NCI-H1417 (cell line): ENCODE measurements around the gene ASPSCR1.
A peak's percentile ranks its signal among the peaks of the same experiment; 100 is the strongest.

ENCODE experiments used
- DNase-seq, 3 experiments: peaks; one replicate each; lab custom pipeline; 2025; lab: John Stamatoyannopoulos, UW

Gene ASPSCR1

GRCh38 chr17:81960130-81960958 is 17.1 kb upstream of the ASPSCR1 start:
- DNase-seq = peak in 2 of 3 experiments; percentile 49 to 63

- DNase-seq = peak in 2 of 3 experiments; percentile 62 to 76
Observed at GRCh38 chr17:81961087-81961511, 16.3 kb upstream of the ASPSCR1 start, which contains the start of gene NOTUM. NOTUM (minus strand) TSS chr17:81961187; CDS start chr17:81960909, 278 bp downstream.

GRCh38 chr17:81961521-81962498 is 15.6 kb upstream of the ASPSCR1 start:
- peak in 2 of 3 experiments; percentile 62 to 76 for DNase-seq

- DNase-seq = no peak
Observed at GRCh38 chr17:81962499-81963441, 14.7 kb upstream of the ASPSCR1 start.

- DNase-seq = no peak
Observed at GRCh38 chr17:81964081-81964849, 13.2 kb upstream of the ASPSCR1 start.

- peak in 2 of 3 experiments; percentile 10 to 24 for DNase-seq
Observed at GRCh38 chr17:81966343-81967243, 10.8 kb upstream of the ASPSCR1 start.

GRCh38 chr17:81967244-81967532 is 10.2 kb upstream of the ASPSCR1 start:
- no peak for DNase-seq

GRCh38 chr17:81967533-81968395 is 9.7 kb upstream of the ASPSCR1 start:
- DNase-seq = peak; percentile 63 to 92 (median 82)

- DNase-seq = no peak
Observed at GRCh38 chr17:81968396-81968745, 9.1 kb upstream of the ASPSCR1 start.

GRCh38 chr17:81968850-81969812 is 8.3 kb upstream of the ASPSCR1 start:
- no peak for DNase-seq

- DNase-seq = no peak
Observed at GRCh38 chr17:81973432-81973831, 4.0 kb upstream of the ASPSCR1 start.

- peak; percentile 66 to 87 (median 82) for DNase-seq
Observed at GRCh38 chr17:81976332-81977210, 858 bp upstream of the ASPSCR1 start.

- no peak for DNase-seq
Observed at GRCh38 chr17:81978524-81979298, 1.3 kb downstream of the ASPSCR1 start.

GRCh38 chr17:81980122-81980521 is 2.7 kb downstream of the ASPSCR1 start:
- no peak for DNase-seq

GRCh38 chr17:81980707-81981343 is 3.4 kb downstream of the ASPSCR1 start:
- DNase-seq = no peak
